Measurements from ENCODE around the gene ETS2. TPM values are rescaled to one million over a fixed set of nuclear protein-coding genes. Genes with fewer than 3 reads are reported as not detected.

Gene ETS2
- total and polyA plus RNA-seq, 2 of the 8 experiments (the other 6 are each of a cell fraction or from before 2014, with no cell fraction given) = 11.0 to 45.1 TPM

DNA sequence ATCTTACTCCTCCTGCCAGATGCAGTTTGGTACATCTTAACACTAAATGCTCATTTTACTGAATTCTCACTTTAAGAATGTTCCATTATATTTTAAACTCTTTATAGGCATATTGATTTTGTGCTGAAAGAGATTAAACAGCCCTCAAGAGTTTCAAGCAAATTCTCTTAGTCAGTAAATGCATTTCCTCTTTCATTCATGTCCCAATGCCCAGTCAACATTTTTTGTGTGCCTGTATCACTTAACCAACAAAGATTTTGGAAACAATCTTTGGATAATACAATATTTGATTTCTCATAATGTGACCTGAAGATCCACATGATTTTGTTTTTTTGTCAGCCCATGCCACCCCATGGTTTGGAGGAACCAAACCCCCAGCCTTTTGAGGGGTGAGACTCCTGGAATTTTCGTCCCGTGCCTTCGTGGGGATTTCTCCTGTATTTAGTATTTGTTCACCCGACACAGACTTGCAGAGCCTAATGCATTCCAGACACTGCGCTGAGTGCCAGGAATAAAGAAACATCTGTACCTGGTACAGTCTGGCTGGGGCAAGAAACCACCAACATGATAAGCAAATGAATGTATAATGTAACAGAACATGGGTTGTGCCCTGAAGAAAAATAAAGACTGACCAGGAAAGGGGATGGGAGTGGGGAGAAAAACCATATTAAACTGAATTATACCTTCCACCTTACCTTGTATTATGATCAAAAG, 47.1 kb upstream of the ETS2 start (continued):
- TF ChIP-seq, protein P1, sequence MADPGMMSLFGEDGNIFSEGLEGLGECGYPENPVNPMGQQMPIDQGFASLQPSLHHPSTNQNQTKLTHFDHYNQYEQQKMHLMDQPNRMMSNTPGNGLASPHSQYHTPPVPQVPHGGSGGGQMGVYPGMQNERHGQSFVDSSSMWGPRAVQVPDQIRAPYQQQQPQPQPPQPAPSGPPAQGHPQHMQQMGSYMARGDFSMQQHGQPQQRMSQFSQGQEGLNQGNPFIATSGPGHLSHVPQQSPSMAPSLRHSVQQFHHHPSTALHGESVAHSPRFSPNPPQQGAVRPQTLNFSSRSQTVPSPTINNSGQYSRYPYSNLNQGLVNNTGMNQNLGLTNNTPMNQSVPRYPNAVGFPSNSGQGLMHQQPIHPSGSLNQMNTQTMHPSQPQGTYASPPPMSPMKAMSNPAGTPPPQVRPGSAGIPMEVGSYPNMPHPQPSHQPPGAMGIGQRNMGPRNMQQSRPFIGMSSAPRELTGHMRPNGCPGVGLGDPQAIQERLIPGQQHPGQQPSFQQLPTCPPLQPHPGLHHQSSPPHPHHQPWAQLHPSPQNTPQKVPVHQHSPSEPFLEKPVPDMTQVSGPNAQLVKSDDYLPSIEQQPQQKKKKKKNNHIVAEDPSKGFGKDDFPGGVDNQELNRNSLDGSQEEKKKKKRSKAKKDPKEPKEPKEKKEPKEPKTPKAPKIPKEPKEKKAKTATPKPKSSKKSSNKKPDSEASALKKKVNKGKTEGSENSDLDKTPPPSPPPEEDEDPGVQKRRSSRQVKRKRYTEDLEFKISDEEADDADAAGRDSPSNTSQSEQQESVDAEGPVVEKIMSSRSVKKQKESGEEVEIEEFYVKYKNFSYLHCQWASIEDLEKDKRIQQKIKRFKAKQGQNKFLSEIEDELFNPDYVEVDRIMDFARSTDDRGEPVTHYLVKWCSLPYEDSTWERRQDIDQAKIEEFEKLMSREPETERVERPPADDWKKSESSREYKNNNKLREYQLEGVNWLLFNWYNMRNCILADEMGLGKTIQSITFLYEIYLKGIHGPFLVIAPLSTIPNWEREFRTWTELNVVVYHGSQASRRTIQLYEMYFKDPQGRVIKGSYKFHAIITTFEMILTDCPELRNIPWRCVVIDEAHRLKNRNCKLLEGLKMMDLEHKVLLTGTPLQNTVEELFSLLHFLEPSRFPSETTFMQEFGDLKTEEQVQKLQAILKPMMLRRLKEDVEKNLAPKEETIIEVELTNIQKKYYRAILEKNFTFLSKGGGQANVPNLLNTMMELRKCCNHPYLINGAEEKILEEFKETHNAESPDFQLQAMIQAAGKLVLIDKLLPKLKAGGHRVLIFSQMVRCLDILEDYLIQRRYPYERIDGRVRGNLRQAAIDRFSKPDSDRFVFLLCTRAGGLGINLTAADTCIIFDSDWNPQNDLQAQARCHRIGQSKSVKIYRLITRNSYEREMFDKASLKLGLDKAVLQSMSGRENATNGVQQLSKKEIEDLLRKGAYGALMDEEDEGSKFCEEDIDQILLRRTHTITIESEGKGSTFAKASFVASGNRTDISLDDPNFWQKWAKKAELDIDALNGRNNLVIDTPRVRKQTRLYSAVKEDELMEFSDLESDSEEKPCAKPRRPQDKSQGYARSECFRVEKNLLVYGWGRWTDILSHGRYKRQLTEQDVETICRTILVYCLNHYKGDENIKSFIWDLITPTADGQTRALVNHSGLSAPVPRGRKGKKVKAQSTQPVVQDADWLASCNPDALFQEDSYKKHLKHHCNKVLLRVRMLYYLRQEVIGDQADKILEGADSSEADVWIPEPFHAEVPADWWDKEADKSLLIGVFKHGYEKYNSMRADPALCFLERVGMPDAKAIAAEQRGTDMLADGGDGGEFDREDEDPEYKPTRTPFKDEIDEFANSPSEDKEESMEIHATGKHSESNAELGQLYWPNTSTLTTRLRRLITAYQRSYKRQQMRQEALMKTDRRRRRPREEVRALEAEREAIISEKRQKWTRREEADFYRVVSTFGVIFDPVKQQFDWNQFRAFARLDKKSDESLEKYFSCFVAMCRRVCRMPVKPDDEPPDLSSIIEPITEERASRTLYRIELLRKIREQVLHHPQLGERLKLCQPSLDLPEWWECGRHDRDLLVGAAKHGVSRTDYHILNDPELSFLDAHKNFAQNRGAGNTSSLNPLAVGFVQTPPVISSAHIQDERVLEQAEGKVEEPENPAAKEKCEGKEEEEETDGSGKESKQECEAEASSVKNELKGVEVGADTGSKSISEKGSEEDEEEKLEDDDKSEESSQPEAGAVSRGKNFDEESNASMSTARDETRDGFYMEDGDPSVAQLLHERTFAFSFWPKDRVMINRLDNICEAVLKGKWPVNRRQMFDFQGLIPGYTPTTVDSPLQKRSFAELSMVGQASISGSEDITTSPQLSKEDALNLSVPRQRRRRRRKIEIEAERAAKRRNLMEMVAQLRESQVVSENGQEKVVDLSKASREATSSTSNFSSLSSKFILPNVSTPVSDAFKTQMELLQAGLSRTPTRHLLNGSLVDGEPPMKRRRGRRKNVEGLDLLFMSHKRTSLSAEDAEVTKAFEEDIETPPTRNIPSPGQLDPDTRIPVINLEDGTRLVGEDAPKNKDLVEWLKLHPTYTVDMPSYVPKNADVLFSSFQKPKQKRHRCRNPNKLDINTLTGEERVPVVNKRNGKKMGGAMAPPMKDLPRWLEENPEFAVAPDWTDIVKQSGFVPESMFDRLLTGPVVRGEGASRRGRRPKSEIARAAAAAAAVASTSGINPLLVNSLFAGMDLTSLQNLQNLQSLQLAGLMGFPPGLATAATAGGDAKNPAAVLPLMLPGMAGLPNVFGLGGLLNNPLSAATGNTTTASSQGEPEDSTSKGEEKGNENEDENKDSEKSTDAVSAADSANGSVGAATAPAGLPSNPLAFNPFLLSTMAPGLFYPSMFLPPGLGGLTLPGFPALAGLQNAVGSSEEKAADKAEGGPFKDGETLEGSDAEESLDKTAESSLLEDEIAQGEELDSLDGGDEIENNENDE (IDR thresholded peaks at IDR 0.05; ENCODE audit: insufficient replicate concordance, low read length) = no peak
- no peak for TF ChIP-seq MAX (IDR thresholded peaks at IDR 0.05)
